Activated CD4-positive, alpha-beta T cell treated with anti-CD3 and anti-CD28 coated beads, Interleukin-2, amount 50 U/mL, for 48 hours (primary cell): ENCODE data around the gene BRK1.
"Not testable (repeated sequence)": the region's sequence is repeated elsewhere in the genome, so short reads cannot be mapped to it uniquely, and the experiment has no call there.

Source experiments
- DNase-seq, 2 experiments: peaks; one replicate each; pipeline ENCODE4 v3.0.0-alpha.2; 2020

The BRK1 gene

DNA sequence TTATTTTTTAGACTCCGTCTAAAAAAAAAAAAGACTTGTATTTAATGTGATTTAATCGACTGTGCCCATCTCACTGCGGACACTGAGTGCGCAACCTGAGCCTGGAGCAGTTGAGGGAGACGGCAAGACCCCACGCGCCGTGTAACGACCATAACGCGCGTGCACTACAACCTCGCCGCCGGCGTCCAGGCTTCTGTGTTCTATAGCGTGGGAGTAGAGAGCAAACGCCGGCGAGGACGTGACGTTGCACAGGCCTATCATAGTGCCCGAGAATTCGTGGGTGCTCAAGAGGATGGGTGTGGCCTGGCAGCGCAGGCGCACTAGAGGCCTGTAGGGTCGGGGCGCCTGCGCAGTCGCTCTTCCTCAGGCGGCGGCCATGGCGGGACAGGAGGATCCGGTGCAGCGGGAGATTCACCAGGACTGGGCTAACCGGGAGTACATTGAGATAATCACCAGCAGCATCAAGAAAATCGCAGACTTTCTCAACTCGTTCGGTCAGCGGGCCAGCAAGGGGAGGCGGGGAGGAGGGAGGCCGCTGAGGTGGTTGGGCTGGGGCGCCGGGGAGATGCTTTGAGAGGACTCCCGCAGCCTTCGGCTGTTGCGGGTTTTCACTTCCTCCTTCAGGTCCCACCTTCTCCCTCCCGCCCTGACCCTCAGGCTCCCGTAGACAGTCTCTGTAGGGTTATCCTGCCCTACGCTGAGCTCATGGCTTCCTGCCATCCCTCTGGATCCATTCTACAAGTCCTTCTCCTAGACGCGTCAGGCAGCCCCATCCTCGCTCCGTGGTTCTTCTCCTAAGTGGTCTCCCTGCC, at the start of gene BRK1:
TSS of gene BRK1 (plus strand) at position 350 of the 812 bp plus-strand sequence. CDS start at position 377, 27 bp downstream.
- peak; percentile 93 to 94 for DNase-seq

DNA sequence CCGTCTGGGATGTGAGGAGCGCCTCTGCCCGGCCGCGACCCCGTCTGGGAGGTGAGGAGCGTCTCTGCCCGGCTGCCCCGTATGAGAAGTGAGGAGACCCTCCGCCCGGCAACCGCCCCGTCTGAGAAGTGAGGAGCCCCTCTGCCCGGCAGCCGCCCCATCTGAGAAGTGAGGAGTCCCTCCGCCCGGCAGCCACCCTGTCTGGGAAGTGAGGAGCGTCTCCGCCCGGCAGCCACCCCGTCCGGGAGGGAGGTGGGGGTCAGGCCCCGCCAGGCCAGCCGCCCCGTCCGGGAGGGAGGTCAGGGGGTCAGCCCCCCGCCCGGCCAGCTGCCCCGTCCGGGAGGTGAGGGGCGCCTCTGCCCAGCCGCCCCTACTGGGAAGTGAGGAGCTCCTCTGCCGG, 45.4 kb upstream of the BRK1 start:
- DNase-seq, result not testable (repeated sequence)

DNA sequence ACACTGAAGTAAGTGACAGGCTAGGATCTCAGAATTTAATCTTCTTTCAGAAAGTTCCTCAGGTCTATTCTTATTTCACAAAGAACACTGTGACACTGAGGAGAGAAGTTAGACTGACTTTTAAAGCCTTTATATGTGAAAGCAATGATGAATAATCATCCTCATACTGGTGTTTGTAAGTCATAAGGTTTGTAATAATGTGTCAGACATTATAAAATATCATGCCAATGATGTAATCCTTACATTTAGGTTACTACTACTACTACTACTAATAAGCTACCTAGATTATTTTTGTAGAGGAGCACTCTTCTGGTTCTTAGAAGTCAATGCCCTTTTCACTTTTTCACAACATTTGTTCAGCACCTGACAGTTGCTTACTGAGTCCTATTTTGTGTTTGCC, 40.8 kb upstream of the BRK1 start:
- no peak for DNase-seq

DNA sequence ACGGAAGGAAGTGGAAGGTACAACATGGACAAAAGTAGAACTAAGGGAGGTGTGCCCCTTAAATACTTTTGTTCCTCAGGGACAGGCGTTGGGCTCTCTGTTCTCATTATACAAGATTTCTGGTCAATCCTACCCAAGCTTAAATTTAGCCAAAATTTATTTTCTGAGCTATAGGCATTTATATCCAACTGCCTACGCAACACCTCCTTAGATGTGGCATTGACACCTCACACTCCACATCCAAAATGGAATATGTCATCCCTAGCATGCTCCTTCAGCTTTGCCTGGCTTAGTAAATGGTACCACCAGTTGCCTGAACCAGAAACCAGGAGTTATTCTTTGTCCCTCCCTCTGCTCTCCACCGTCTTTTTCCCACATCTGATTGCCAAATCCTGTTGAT, 33.6 kb upstream of the BRK1 start:
- no peak for DNase-seq

DNA sequence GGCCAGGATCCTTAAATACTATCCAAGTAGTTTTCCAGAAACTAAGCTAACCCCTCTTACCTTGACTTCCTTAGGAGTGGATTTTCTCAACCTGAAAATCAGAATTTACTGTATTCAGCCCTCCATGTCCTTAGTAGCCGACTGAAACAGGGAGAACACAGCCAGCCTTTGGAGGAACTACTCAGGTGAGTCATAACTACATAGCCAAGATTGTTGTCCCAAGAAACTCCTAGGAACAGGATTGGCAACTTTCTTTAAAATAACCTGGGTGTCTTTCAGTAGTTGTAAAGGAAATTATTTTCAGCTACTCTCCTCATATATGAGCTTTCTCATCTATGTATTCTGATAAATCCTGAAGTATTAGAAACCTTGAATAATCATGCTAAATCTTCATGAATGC, 29.7 kb upstream of the BRK1 start:
- no peak for DNase-seq

DNA sequence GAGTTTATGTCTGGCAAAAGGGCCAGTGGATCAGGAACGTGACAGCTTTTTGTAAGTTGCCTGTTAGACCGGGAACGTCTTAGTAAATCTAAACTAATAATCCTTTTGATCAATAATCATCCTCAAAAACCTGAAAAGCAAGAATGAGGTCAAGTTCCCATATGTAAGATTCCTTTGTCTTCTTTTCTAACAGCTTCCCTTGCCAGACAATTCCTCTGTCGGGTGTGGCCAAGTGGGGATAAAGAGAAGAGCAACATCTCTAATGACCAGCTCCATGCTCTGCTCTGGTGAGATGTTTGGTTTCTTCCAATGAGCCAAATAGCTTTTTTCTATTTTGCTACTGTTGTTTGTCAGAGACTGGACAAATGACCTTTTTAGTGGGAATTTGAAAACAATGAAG, 27.2 kb upstream of the BRK1 start:
- no peak for DNase-seq

DNA sequence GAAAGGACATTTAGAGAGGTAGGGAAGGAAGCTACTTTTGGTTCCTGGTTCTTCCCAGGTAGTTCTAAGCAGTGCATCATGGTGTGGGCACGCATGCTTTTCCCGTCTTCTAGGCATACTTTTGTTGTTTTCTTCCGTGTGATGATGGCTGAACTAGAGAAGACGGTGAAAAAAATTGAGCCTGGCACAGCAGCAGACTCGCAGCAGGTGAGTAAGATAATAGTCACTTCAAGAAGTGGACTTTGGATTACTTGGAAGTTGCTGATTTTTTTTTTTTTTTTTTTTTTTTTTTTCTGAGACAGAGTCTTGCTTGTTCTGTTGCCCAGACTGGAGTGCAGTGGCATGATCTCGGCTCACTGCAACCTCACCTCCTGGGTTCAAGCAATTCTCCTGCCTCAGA, 25.3 kb upstream of the BRK1 start:
- DNase-seq, result no peak

DNA sequence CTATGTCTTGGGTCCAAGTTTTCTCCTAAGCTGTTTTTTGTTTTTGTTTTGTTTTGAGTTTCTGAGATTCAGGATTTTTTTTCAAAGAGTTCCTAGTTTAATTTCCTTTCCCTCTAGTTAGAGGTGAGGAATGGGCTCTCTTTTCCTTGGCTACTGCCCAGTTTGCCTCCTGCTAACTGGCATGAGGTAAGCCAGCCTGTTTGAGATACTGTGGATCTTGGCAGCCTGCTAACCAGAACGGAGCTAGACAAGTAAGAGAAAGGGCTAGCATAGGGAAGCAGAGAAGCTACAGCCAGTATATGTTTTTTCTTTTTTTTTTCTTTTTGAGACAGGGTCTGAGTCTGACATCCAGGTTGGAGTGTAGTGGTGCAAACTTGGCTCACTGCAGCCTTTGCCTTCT, 24.7 kb upstream of the BRK1 start:
- not testable (repeated sequence) for DNase-seq

DNA sequence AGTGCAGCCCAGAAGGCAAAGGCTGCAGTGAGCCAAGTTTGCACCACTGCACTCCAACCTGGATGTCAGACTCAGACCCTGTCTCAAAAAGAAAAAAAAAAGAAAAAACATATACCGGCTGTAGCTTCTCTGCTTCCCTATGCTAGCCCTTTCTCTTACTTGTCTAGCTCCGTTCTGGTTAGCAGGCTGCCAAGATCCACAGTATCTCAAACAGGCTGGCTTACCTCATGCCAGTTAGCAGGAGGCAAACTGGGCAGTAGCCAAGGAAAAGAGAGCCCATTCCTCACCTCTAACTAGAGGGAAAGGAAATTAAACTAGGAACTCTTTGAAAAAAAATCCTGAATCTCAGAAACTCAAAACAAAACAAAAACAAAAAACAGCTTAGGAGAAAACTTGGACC, 24.1 kb upstream of the BRK1 start:
- not testable (repeated sequence) for DNase-seq

DNA sequence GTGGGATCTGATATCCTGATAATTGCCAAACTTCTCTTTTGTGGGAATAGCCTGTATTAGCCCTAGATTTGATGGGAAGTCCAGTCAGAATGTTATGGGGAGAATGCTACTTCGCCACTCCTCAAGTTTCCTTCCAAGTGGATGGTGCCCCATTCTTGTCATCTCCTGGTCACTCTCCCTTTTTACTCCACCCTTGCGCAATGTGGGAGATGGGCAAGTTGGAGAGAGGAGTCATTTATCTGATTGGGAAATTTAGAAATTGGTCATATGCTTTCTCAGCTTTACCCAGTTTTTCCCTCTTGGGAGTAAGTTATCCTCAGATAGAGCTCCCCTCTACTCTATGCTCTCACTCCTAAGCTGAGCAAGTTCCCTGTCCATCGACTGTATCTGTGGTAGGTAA, 21.8 kb upstream of the BRK1 start:
- DNase-seq, result no peak

DNA sequence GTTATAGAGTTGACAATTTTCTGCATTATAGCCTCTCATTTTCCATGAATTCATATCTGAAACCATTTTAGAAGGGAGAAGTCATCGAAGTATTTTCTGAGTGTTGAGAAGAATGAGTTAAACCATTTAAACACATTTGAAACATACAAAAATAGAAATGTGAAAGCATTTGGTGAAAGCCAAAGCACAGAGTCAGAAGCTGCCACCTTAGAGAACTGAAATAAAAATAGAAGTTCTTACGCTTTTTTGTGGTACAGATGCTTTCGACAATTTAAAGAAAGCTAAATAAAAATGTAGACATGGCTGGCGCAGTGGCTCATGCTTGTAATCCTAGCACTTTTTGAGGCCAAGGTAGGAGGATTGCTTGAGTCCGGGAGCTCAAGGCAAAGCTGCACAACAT, 16.4 kb upstream of the BRK1 start:
- DNase-seq, result no peak

DNA sequence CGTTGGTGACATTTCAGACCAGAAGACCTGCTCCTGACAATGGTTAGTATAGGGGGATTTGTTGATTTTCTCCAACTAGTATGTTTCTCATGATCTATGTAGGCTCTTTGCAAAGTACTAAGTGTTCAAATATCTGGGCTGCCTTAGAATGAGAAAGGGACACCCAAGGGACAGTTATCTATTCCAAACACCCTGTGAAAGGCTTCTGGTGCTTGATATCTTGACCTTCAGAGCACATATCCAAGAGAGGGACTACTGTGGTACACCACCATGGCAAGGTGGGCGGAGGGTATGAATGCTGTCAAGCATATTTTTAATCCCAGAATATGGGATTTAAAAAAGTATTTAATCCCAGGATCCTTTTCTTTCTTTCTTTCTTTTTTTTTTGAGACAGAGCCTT, 8.6 kb upstream of the BRK1 start:
- DNase-seq, result no peak

DNA sequence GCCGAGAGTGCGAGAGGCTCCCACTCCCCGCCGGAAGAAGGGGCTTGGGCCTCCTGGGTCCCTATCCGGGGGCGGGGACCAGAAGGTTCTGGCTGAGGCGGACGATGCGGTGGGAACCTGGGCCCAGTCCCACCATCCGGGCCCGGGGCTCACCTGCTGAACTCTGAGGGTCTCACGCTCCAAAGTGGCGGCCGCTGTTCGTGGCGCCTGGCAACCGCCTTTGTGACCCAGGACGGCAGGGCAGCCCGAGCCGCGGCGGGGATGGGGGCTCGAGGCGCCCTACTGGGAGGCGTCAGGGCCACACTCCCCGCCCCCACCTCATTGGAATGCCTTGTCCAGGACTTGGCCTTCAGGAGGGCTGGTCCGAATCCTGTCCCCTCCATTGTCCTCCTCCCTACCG, 7.4 kb upstream of the BRK1 start, which contains the start of gene FANCD2OS:
TSS of gene FANCD2OS (minus strand) at position 165 of the 400 bp plus-strand sequence. CDS start 3,481 bp downstream, outside the sequence.
- DNase-seq, result no peak

DNA sequence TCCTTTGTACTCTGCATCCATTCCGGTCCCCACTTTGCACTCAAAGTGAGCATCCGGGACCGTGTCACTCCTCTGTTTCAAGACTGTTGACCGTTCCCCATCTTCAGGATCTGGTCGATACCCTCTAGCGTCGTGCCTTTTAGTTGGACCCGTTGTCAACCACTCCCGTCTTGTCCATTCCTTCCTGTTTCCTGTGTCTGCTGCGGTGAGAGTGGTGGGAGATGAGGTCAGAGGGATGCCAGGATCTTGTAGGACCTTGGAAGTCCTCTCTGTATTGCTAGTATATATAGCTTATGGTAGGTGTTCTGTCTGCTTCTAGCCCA, 624 bp downstream of the BRK1 start:
- no peak for DNase-seq

DNA sequence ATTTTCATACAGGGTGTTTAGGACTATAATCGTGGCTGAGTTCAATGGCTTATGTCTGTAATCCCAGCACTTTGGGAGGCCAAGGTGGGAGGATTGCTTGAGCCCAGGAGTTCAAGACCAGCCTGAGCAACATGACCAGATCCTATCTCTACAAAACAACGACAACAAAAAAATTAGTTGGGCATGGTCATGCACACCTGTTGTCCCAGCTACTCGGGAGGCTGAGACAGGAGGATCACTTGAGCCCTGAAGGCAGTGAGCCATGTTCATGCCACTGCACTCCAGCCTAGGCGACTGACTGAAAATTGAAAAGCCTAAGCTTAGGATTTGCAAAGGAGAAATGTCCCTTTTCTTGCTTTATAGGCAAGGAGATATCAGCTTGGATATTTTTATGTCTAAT, 1.5 kb downstream of the BRK1 start:
- no peak for DNase-seq

DNA sequence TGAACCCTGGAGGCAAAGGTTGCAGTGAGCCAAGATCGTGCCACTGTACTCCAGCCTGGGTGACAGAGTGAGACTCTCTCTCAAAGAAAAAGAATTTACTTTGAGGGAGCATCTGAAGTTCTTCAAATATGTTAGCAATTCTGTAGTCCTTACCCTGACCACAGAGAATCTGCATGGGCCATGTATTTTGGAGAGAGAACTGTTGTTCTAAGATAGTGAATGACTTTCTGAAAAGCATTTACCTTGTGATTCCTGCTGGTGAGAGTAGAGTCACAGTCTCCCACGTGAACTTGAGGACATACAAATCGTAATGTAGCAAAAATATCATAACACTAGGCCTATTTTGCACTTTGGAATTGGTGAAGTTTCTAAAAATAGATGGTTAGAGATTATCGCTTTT, 3.9 kb downstream of the BRK1 start:
- DNase-seq, result no peak

DNA sequence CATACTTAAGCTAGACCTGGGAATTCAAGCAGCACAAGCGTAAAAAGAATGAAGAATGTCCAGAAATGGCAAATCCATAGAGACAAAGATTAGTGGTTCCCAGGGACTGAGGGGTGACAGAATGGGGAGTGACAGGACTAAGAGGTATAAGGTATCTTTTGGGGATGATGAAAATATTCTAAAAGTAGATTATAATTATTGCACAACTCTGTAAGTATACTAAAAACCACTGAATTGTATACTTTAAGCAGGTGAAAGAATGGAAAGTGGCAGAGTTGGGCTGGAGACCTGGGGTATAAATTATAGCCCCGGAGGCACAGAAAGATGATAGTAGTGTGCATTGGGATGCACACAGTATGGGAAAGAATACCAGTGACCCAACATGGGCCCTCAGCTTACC, 5.6 kb downstream of the BRK1 start:
- DNase-seq, result no peak

DNA sequence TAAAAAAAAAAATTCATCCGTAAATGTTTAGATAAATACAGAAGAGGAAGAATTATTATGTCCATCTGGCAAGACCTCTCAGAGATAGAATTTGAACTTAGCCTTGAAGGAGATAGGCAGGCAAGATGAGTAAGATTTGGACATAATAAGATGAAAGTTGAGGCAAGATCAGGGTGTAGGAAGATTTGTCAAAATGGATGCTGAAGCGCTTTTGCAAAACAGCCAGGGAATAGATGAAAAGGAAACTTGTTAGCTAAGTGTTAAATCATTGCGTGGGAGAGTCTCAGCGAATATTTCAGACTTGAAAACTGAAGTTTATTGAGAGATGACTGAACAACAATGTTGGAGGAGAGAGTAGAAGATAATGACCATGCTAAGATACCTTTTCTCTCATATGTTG, 7.2 kb downstream of the BRK1 start:
- no peak for DNase-seq

DNA sequence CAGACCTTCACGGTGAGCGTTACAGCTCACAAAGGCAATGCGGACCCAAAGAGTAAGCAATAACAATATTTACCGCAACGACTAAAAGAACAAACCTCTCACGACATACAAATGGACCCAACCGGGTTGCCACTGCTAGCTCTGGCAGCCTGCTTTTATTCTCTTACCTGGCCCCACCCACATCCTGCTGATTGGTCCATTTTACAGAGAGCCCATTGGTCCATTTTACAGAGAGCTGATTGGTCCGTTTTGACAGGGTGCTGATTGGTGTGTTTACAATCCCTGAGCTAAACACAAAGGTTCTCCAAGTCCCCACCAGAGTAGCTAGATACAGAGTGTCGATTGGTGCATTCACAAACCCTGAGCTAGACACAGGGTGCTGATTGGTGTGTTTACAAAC, 20.4 kb downstream of the BRK1 start:
- DNase-seq, result not testable (repeated sequence)

DNA sequence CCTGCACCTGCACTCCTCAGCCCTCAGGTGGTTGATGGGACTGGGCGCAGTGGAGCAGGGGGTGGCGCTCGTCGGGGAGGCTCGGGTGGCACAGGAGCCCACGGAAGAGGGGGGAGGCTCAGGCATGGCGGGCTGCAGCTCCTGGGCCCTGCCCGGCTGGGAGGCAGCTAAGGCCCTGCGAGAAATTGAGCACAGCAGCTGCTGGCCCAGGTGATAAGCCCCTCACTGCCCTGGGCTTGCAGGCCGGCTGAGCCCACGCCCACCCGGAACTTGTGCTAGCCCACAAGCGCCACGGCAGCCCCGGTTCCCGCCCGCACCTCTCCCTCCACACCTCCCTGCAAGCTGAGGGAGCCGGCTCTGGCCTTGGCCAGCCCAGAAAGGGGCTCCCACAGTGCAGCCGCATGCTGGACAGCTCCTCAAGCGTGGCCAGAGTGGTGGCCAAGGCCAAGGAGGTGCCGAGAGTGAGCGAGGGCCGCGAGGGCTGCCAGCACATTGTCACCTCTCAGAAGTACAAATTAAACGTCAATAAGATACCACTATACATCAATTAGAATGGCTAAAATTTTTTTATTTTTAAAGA, 21.0 kb downstream of the BRK1 start:
- DNase-seq, result no peak

DNA sequence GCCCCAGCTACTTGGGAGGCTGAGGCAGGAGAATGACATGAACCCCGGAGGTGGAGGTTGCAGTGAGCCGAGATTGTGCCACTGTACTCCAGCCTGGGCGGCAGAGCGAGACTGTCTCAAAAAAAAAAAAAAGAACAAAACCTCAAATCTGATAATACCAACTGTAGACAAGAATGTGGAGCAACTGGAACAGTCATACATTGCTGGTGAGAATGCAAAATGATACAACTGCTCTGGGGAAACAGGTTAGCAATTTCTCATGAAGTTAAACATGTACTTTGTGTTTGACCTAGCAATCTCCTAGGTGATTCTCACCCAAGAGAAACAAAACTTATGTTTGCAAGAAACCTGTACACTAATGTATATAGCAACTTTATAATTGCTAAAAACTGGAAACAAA, 21.7 kb downstream of the BRK1 start:
- no peak for DNase-seq

DNA sequence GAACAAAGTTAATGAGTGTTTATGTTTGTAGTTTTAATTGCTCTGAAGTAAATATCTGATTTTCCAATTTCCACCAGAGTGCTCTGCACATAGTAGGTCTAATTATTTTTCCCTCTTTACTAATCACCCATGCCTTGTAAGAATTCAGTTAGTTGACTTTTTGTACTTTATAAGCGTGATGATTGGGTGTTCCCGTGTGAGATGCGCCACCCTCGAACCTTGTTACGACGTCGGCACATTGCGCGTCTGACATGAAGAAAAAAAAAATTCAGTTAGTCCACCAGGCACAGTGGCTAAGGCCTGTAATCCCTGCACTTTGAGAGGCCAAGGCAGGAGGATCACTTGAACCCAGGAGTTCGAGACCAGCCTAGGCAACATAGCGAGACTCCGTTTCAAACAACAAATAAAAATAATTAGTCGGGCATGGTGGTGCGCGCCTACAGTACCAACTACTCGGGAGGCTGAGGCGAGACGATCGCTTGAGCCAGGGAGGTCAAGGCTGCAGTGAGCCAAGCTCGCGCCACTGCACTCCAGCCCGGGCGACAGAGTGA, 25.6 kb downstream of the BRK1 start:
- no peak for DNase-seq

DNA sequence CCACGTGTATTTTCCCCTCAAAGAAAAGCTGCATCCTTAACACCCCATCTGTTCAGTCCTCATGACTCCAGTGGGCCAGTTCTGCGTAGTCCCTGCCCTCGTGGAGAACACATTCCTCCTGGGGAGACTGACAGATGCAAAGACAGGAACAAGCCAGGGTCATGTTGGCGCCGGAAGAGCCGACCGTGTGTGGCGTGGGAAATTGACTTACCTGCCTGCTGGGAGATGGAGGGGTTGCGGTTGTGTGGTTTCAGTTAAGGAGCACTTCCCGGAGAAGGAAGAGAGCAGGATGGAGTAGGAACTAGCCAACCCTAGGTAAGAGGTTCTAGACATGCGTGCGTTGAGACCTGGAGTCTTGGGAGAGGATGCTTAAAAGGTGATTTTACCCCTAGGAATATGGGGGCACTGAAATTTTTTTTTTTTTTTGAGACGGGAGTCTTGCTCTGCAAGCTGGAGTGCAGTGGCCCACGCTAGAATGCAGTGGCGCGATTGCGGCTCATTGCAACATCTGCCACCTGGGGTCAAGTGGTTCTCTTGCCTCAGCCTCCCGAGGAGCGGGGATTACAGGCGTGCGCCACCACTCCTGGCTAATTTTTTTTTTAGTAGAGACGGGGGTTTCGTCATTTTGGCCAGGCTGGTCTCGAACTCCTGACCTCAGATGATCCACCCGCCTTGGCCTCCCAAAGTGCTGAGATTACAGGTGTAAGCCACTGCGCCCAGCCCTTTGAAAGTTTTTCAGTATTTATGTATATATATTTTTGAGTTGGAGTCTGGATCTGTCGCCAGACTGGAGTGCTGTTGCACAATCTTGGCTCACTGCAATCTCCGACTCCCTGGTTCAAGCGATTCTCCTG, 27.5 kb downstream of the BRK1 start:
- DNase-seq, result peak; percentile 9 to 19

DNA sequence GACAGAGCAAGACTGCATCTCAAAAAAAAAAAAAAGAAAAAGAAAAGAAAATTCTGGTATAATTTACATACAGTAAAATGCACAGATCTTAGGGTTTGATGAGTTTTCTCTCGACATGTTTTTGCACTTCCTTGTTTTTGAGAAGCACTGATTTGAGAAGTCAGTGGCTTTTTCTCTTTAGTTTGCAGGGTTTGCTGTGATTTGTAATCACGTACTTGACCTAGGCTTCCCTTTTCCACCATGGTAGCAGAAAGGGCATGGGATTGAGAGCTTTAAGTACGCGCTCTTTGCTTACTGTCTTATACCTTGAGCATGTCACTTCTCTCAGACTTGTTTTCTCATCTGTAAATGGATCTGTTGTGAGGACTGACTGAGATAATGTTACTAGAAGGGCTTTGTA, 30.2 kb downstream of the BRK1 start:
- no peak for DNase-seq
